Endometrium (tissue), 2 donors: Measurements from ENCODE around the gene WDR74.
"Not testable (repeated sequence)": the region's sequence is repeated elsewhere in the genome, so short reads cannot be mapped to it uniquely, and the experiment has no call there.

Experiments used
- FAIRE-seq: peaks from 2 replicates; lab custom pipeline; 2012; peaks lifted over from hg19 to GRCh38; lab: Jason Lieb, UNC
- donor health status: control.
- donor health status: control.

WDR74 gene

DNA sequence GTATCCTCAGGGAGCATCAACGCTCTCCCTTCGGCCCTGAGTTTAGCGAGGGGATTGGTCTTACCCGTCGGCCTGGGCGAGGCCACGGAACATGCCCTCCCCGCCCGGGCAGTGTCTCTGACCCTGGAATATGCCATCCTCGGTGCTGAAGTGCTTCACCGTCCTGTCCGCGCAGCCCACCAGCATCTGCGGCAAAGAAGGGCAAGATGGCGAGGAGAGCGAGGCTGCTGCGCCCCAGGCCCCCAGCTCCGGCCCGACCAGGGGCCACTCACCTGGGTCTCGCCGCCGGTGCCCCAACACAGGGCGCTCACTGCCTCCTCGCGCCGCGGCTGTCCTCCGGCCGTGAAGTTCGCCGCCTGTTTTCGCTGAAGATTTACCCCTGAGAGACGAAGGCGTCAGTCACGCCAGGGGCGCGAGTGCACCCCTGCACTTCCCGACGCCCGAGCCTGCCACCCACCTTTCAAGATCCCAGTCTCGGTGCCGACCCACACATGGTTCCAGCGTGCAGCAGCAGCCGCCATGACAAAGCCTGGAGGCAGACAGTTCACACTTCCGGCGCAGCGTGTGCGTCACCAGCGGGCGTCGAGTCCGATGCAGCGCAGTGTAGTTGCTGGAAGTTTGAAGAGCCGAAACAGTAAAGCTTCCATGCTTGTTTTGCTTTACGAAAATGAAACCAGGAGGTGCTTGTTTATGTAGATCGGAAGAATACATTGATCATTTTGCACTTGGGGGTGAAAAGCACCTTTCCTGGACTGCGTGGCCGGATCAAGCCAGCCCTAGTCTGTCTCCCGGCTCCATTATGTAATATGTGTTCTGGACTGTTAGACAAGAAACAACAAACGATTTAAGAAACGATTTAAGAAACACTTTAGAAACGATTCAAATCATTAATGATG, at the start of gene WDR74:
WDR74 (minus strand) TSS at position 541 of the 896 bp plus-strand sequence; CDS start at position 521, 20 bp downstream.
- no peak for FAIRE-seq

DNA sequence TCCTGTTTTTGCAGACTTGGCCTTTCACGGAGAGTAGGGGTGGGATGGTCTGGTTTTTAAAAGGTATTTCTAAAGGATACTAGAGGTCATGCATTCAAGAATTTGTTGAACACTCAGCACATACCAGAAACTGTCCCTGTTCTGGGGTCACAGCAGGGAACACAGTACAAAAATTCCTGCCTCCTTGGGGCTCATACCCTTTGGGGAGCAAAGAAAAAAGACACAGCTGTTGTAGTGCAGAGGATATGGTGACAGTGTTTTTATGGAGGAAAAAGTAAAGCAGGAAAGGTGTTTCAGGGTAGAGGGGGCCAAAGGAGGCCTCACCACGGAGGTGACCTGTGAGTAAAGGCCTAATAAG, 49.7 kb upstream of the WDR74 start:
- no peak for FAIRE-seq

DNA sequence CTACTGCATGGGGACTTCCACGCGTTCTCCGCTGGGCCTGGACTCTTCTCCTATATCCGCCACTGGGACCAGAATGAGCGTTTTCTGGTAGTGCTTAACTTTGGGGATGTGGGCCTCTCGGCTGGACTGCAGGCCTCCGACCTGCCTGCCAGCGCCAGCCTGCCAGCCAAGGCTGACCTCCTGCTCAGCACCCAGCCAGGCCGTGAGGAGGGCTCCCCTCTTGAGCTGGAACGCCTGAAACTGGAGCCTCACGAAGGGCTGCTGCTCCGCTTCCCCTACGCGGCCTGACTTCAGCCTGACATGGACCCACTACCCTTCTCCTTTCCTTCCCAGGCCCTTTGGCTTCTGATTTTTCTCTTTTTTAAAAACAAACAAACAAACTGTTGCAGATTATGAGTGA, 49.0 kb upstream of the WDR74 start:
- FAIRE-seq: no peak

DNA sequence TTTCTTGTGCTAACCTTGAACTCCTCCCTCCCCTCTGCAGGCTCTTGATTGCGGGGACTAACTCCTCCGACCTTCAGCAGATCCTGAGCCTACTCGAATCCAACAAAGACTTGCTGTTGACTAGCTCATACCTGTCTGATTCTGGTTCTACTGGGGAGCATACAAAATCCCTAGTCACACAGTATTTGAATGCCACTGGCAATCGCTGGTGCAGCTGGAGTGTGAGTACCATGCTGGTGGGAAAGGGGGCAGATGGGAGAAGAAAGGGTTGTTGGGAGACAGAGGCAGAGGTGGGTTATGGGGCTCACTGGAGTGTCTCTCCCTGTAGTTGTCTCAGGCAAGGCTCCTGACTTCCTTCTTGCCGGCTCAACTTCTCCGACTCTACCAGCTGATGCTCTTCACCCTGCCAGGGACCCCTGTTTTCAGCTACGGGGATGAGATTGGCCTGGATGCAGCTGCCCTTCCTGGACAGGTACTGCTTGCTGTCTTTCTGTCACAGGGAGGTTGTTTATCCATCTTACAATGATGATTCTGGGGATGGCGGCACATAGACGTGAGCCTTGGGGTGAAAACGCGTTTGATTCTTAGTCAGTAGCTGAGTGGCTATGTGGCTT, 45.9 kb upstream of the WDR74 start:
- FAIRE-seq: no peak

DNA sequence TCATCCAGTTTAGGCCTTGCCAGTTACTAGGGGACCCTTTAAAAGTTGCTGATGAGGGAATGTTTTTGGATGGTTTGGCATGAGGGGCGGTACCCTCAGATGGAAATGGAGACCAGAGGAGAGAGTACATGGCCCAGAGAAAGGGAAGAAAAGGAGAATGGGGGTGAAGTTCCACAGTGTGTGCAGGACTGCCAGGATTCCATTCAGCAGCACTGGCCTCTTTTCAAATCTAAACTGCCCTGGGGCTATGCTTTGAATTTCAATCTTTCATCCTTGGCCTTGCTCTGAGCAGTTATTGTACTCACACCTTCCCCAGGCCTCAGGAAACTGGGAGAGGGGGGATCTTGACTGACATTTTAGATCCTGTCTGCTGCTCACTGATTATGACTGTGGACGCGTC, 44.3 kb upstream of the WDR74 start:
- FAIRE-seq: no peak

DNA sequence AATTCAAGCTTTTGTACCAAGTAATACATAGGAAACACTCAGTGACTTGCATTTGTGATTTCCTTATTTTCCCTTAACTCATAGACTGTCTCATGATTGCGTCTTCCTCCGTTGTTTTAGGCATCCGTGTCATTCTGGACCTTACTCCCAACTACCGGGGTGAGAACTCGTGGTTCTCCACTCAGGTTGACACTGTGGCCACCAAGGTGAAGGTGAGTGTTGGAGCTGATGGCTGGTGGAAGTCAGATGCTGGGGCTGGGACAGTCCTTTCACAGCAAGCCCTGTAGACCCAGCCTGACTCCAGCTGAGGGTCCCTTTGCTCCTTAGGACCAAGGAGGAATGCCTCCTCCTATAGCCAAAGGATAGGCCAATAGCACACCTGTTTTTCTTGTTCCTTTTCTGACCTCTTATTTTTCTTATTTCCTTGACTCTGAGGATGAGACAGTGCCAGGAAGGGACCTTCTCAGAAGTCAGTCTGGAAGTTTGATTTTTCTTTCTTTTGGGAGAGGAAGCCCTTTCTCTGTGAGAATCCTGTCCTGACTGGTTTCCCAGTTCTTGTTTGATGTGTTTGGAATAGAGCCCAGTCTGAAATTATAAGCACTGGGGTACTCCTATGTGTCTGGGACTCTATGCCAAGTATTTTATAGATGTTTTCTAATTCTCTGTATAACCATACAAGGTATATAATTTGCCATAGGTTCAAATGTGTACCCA, 43.6 kb upstream of the WDR74 start:
- no peak for FAIRE-seq

DNA sequence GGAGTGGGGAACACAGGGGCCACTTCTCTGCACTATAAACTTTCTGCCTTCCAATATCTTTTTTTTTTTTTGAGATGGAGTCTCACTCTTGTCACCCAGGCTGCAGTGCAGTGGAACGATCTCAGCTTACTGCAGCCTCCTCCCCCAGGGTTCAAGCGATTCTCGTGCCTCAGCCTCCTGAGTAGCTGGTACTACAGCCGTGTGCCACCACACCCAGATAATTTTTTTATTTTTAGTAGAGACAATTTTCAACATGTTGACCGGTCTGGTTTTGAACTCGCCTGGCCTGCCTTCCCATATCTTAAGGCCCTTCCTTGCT, 43.0 kb upstream of the WDR74 start:
- FAIRE-seq: no peak

DNA sequence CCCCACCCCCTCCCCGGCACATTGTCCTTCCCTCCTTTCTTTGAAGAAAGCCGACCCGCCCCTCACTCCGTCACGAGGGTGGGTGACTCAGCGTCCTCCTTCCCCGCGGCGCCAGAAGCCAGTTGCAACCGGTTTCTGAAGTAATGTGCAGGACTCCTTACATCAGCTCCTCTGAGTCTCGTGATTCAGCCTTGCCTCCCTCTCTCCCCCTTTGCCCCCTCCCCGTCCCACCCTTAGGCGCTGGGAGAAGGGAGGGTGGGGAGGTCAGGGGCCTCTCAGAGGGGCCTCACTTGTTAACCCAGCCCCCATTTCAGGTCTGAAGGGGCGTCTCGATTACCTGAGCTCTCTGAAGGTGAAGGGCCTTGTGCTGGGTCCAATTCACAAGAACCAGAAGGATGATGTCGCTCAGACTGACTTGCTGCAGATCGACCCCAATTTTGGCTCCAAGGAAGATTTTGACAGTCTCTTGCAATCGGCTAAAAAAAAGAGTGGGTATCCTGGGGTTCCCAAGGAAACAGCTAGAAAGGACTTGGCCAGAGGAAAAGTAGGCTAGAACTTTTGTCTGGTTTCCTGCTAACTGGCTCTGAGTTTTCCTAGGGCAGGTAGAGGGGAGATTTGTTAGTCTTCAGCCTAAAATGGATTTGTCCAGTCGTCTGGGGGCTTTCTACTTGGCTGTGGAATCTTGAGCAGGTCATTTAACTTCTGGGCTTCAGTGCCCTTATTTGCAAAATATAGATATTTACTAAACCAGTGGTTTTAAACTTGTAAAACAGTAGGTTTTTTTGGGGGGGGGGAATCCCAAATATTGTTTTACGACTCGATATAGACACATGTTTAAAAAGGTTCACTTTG, 42.4 kb upstream of the WDR74 start:
- FAIRE-seq: no peak

DNA sequence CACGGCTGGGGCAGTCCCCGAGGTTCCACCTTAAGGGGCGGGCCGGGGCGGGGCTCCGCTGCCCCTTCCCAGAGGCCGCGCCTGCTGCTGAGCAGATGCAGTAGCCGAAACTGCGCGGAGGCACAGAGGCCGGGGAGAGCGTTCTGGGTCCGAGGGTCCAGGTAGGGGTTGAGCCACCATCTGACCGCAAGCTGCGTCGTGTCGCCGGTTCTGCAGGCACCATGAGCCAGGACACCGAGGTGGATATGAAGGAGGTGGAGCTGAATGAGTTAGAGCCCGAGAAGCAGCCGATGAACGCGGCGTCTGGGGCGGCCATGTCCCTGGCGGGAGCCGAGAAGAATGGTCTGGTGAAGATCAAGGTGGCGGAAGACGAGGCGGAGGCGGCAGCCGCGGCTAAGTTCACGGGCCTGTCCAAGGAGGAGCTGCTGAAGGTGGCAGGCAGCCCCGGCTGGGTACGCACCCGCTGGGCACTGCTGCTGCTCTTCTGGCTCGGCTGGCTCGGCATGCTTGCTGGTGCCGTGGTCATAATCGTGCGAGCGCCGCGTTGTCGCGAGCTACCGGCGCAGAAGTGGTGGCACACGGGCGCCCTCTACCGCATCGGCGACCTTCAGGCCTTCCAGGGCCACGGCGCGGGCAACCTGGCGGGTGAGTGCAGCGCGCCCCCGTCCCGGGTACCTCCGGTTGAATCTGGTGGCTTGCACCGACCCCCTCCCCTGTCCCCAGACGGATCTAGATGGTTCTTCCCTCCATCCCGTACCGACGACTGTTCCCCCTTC, 41.6 kb upstream of the WDR74 start, which contains the start of gene SLC3A2:
SLC3A2 (plus strand) TSS at position 94 of the 776 bp plus-strand sequence; CDS start at position 222, 128 bp downstream.
- FAIRE-seq: no peak

DNA sequence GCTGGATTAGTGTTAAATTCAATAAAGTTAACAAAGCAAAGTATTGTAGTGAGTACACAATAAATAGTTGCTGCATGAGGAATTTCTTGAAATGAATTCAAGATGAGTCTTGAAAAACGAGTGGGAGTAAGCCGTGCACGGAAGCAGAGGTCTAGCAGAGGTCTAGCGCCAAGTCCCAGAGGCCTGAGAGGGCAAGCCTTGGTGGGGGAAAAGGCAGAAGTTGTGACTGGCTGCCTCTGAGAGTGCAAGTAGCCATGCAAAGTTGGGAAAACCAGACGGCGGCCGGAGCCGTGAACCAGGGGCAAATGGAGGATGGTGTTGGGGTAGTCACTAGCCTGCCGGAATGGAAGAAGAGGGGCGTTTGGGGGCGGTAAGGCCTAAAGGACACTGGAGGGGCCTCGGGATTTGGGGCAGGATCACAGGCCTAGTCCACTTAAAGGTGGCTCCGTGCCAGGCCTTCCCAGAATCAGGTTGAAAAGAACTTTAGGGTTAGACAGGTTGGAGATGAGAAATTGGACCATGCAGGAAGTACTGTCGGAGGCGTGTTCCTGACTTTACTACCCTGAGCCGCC, 40.9 kb upstream of the WDR74 start:
- no peak for FAIRE-seq

DNA sequence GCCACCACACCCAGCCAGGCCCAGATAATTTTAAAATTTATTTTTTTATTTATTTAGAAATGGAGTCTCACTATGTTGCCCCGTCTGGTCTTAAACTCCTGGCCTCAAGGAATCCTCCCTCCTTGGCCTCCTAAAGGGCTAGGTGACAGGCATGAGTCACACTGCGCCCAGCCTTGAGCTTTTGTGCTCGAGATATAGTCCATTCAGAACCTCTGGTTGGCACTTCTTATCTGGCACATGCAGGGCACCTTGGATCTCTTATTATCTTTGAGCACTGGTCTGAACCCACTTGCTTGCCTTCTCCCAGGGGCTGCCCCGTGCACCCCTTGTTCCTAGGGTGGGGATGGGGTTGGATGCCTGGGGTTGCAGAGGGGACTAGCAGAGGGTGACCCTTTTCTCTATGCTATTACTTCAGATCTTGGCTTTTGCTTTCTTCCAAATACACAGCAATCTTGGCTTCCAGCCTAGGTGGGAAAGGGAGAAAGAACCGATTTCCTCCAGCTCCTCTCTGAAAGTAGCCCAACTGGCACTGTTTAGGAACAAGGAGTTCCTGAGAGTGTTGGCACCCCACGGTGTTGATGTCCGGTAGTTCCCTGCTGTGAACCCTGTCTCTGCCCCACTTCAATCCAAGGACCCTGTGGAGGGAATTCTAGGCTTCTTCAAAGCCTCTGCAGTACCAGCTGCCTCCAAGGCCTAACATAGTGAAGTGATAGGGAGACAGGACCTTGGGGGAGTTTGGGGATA, 40.0 kb upstream of the WDR74 start:
- FAIRE-seq: no peak

DNA sequence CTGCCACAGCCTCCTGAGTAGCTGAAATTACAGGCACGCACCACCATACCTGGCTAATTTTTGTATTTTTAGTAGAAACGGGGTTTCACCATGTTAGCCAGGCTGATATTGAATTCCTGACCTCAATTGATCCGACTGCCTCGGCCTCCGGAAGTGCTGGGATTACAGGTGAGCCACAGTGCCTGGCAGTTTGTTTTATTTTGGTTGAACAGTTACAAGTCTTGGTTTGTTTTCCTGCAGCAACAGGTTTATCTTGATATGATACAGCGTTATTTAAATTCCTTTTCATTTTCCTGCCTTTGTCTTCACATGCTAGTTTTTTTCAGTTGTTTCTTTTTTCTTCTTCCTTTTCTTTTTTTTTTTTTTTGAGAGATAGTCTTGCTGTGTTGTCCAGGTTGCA, 37.3 kb upstream of the WDR74 start:
- no peak for FAIRE-seq

DNA sequence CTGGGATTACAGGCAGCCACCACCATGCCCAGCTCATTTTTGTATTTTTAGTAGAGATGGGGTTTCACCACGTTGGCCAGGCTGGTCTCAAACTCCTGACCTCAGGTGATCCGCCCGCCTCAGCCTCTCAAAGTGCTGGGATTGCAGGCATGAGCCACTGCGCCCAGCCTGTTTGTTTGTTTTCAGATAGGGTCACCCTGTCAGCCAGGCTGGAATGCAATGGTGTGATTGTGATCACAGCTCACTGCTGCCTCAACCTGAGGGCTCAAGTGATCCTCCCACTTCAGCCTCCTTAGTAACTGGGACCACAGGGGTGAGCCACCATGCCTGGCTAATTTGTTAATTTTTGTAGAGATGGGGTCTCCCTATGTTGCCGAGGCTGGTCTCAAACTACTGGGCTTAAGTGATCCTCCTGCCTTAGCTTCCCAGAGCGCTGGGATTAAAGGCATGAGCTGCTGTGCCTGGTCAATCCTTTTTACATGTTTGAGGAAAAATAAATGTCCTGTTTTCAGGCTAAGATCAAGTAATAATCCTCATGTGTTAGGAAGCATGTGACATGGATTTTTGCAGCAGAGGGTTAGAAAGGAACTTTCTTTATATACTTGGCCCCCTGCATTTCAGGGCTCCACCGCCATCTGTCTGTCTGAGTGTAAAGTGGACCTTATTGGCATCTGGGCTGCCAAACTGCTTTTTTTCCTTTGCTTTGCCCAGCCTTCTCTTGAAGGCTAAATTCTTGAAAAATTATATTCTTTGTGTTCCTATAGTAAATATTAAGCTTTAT, 36.5 kb upstream of the WDR74 start:
- FAIRE-seq: no peak

DNA sequence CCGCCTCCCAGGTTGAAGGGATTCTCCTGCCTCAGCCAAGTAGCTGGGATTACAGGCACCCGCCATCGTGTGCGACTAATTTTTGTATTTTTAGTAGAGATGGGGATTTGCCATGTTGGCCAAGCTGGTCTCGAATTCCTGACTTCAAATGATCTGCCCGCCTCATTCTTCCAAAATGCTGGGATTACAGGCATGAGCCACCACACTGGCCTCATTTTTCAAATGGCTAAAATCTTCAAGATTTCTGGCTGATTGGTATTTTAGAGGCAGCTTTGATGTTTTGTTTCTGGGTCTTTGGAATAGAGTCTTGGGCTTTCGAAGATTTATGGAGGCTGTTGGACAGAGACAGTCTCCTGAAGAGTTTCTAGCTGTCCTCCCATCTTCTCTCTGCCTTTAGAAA, 35.5 kb upstream of the WDR74 start:
- FAIRE-seq: no peak

DNA sequence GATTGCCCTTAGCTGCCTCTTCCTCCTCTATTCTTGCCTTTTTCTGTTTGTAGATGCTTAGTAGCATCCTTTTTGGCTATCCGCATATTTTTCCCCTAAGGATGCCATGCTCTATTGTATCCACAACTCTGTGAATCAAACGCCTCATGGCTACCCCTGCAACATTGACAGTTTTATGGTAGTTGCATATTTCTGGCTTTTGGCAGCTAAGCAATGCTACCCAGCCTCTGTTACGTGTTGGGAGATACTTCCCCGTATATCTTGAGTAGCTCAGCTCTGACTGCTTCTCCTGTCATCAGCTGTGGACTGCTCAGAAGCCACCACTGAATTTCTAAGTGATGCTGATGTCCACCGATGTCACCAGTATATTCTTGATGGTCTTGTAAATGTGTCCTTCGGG, 26.2 kb upstream of the WDR74 start:
- no peak for FAIRE-seq

DNA sequence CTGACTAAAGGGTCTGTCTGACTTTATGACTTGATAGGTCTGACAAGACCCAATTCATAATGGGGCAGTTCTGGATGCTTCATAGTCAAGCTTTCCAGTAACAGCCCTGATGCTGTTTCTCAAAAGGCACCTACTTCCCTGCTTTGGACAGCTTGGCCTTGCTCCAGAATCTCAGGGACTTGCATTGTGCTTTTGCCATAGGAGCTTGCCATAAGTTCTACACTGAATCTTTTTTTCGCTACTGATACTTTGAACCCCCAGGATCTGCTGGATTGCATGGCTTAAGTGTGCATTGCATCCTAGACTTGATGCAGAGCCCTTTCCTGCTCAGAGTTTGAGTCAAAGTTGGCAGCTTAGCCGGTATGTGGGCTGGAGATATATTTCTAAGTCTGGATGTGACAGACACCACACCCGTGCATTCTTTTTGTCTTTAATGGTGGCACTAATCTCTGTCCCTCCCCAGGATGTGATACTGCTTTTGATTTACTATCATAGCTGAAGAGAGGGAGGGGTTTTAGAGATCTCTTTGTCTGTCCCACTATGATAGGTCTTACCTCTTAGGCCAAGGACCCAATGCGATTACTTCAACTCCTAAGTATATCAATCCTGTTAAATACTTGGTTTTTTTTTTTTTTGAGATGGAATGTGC, 24.4 kb upstream of the WDR74 start:
- FAIRE-seq: no peak

DNA sequence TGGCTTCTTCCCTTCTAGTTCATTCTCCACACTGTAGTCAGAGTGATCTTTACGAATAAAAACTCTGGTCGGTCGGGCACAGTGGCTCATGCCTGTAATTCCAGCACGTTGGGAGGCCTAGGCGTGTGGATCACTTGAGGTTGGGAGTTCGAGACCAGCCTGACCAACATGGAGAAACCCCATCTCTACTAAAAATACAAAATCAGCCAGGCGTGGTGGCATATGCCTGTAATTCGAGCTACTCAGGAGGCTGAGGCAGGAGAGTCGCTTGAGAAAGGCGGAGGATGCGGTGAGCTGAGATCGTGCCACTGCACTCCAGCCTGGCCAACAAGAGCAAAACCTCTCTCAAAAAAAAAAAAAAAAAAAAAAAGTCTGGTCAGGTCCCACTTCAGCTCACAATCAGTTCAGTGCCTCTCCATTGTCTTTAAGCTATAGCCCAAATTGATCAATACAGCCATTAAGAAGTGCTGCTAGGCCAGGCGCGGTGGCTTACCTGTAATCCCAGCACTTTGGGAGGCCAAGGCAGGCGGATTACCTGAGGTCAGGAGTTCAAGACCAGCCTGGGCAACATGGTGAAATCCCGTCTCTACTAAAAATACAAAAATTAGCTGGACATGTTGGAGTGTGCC, 22.3 kb upstream of the WDR74 start:
- not testable (repeated sequence) for FAIRE-seq

DNA sequence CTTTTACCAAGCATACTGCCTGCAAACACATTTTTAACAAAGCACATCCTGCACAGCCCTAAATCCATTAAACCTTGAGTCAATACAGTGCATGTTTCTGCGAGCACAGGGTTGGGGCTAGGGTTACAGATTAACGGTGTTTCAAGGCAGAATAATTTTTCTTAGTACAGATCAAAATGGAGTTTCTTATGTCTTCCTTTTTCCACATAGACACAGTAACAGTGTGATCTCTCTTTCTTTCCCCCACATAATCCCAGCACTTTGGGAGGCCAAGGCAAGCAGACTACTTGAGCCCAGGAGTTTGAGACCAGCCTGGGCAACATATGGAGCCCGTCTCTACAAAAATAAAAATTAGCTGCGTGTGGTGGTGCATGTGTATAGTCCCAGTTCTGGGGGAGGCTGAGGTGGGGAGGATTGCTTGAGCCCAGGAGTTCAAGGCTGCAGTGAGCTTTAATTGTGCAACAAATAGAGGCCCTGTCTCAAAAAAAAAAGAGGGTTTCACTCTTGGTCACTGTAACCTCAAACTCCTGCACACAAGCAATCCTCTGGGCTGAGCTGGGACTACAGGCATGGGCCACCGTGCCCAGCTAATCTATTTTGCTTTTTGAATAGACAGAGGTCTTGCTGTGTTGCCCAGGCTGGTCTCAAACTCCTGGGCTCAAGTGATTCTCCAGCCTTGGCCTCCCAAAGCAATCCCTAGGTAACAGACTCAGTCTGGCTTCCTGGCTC, 21.6 kb upstream of the WDR74 start:
- FAIRE-seq: no peak
